Measurements from ENCODE around the gene AMDHD1.
"Not testable (repeated sequence)": the region's sequence is repeated elsewhere in the genome, so short reads cannot be mapped to it uniquely, and the experiment has no call there.

Gene AMDHD1

GRCh38 chr12:95962222-95962621 lies 19.1 kb downstream of the AMDHD1 start:
- in situ Hi-C loops (cut with MboI; ENCODE audit: low sequenced_read_pairs): no loop called here

DNA sequence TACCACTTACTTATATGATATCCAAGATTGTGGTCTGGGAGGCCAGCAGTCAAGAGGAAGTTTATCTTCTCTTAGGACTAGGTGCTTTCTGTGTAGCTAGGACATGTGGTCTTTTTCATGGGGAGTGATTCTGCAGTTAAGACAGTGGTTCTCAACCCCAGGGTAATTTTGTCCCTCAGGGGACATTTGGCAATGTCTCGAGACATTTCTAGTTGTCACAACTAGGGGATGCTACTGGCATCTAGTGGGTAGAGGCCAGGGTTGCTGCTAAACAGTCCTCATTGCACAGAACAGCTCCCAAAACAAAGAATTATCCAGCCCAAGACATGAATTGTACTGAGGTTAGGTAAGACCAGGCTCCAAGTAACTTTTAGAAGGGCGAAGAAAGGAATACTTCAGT lies 20.0 kb downstream of the AMDHD1 start:
- in situ Hi-C loops (cut with MboI; ENCODE audit: low sequenced_read_pairs): no loop called here

- in situ Hi-C loops (cut with MboI; ENCODE audit: low sequenced_read_pairs): no loop called here
Observed at GRCh38 chr12:95966287-95966870, 23.2 kb downstream of the AMDHD1 start.

DNA sequence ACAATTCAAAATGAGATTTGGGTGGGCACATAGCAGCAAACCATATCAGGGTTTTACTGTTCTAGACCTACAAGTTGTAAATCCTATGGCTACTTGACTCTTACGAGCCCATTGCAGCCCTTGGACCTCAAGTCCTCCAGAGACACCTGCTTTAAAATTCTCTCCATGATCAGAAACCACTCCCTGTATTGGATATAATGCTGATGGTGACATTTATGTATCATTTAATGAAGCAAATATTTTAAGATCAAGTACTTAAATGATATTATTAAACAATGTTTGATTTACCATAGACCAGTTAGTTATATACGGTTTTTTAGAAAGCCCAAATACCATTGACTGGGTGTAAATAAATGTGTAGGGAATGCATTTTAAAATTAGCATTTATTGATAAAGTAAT lies 24.2 kb downstream of the AMDHD1 start:
- in situ Hi-C loops (cut with MboI; ENCODE audit: low sequenced_read_pairs): no loop called here

- in situ Hi-C loops (cut with MboI; ENCODE audit: low sequenced_read_pairs): not testable (repeated sequence)
Observed at GRCh38 chr12:95969116-95969515, 26.0 kb downstream of the AMDHD1 start.

- in situ Hi-C loops (cut with MboI; ENCODE audit: low sequenced_read_pairs): no loop called here
Observed at GRCh38 chr12:95970905-95971304, 27.8 kb downstream of the AMDHD1 start.

- in situ Hi-C loops (cut with MboI; ENCODE audit: low sequenced_read_pairs): no loop called here
Observed at GRCh38 chr12:95972832-95973456, 29.8 kb downstream of the AMDHD1 start.

- in situ Hi-C loops (cut with MboI; ENCODE audit: low sequenced_read_pairs): no loop called here
Observed at GRCh38 chr12:95974358-95974757, 31.2 kb downstream of the AMDHD1 start.

- in situ Hi-C loops (cut with MboI; ENCODE audit: low sequenced_read_pairs): no loop called here
Observed at GRCh38 chr12:95975491-95975890, 32.4 kb downstream of the AMDHD1 start.

GRCh38 chr12:95976416-95976832 lies 33.3 kb downstream of the AMDHD1 start:
- in situ Hi-C loops (cut with MboI; ENCODE audit: low sequenced_read_pairs): no loop called here

DNA sequence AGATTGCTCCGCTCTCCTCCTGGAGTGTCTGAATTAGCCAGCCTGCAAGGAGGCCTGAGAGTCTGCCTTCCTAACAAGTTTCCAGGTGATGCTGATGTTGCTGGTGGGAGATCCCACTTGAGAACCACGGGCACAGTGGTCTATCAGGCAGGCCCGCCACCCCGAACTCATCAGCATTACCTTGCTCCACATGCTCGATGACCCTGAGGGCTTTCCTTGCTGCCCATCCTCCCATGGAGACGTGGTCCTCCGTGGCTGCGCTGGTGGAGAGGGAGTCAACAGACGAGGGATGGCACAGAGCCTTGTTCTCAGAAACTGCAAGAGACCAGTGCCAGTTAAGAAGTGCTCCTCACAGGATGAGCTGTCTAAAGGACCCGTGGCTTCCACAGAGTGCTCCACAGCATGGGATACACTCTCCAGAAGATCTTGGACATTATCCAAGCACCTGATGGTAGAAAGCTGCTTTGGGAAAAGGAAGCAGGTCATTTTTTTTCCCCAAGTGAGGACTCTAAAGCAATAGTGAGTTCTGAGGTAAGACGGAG lies 34.7 kb downstream of the AMDHD1 start:
- in situ Hi-C loops (cut with MboI; ENCODE audit: low sequenced_read_pairs): no loop called here

GRCh38 chr12:95978351-95978750 lies 35.2 kb downstream of the AMDHD1 start:
- in situ Hi-C loops (cut with MboI; ENCODE audit: low sequenced_read_pairs): no loop called here

DNA sequence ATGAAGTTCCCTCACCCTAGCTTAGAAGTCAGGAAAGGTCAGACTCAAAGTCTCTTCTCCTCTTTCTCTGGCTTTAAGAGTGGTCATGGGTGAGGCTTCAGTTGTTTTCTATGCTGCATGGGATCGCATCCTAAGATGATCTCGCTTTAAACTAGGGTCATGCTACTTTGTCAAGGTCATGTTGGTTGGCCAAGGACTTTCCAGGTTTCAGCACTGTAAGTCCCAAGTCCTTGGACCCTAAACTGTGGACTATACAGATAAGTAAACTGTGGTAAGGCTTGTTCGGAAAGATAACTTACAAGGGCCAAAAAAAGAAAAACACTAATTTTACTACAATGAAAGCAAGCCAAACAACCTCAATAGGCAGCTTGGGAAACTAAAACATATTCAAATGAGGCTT lies 35.6 kb downstream of the AMDHD1 start:
- in situ Hi-C loops (cut with MboI; ENCODE audit: low sequenced_read_pairs): no loop called here

DNA sequence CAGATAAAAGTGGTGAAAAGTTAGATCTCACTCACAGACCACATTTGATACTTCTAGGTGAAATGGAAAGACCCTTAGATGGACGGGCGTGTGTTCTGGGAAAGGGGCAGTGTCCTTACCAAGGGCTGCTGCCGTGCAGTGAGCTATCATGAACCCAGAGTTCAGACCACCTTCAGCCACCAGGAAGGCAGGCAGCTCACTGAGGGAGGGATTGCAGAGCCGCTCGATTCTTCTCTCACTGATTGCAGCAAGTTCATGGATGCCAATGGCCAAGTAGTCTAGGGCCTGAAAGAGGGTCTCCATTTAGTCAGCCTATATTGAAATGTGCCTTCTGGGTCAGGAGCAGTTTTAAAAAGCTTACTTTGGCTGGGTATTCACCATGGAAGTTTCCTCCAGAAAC lies 37.3 kb downstream of the AMDHD1 start:
- in situ Hi-C loops (cut with MboI; ENCODE audit: low sequenced_read_pairs): no loop called here

DNA sequence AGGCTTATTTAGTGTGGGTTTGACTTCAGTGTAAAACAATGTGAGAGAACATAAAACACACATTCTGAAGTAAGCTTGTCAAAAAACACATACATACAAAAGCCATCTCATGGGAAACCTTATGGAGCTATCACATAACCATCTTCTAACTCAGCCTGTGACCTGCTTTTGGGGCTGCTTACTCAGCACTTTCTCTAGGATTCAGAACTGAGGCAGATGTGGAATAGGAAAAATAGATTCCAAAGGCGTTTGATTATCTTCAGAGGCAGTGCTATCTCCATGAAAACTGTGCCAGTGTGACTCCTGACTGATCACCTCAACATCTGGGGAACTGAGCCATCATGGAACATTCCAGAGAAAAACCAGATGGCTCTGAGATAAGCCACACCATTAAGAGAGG lies 39.5 kb downstream of the AMDHD1 start:
- in situ Hi-C loops (cut with MboI; ENCODE audit: low sequenced_read_pairs): no loop called here

- in situ Hi-C loops (cut with MboI; ENCODE audit: low sequenced_read_pairs): no loop called here
Observed at GRCh38 chr12:95984682-95985081, 41.6 kb downstream of the AMDHD1 start.

DNA sequence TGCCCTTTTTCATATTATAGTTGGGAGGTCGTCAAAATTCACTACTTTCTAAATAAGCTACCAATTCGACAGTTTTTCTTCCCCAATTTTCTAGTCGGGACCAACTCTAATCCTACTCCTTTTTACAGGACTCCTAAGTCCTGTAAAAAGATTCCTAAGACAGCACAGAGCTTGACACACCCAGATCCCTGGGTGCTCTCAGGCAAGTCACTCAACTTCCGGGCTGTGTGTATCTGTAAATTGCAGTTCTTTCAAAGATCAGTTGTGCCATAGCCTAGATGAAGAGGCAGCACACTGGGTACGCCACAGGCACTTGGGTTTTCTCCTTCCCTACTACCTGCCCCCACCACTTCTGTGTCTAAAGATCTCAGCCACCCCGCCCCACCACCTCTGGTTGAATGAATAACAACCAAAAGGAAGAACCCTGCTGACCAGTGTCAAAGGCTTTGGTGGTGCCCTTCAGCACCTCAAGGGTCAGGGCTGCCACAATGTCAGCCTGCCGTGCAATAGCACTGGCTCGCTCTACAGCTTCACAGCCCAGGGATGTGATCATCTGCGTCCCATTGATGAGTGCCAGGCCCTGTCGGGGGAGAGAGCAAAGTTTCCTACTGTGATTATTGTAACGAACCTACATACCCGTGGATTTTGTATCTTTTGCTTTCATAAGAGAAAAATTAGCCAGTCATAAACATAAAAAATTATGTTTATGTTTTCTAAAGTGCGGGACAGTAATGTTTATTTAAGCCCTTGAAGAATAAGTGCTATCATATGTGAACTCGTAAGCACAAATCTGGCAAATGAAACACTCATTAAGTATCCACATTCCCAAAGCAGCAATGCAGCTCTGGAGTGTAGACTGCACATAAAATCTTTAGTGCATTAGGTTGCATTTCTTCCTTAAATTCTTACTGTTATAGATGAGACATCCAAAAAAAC lies 43.8 kb downstream of the AMDHD1 start:
- in situ Hi-C loops (cut with MboI; ENCODE audit: low sequenced_read_pairs): no loop called here

DNA sequence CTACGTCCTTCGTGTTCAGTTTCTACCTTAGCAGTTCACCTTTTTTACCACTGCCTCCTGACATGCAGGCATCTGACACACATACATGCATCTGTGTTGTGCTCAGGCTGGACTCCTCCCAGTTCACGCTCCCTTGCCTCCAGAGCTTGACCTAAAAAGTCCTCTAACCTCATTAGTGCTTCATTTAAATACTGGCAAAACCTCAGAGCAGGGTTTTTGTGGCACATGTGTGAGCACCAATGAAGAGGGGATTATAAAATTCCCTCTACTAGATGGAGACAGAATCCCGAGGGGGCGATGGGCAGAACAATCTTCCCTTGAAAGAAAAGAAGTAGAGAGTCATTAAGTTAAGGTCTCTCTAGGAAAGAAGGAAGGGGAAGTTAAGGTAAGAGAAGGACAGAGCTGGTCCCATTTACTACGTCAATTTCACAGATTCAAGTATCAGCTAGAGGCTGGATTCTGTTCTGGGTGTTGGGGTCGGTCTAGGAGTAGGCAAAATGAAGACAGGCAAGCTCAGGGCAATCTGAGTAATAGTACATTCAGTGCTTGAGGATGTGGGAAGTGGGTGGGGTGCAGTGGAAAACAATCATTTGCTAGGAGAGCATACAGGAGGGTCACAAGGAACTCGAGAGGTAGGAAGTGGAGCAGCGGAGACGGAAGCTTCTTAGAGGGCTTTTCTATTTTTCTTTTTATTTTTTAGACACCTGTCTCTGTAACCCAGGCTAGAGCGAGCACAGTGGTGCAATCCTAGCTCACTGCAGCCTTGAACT lies 45.6 kb downstream of the AMDHD1 start:
- in situ Hi-C loops (cut with MboI; ENCODE audit: low sequenced_read_pairs): no loop called here

DNA sequence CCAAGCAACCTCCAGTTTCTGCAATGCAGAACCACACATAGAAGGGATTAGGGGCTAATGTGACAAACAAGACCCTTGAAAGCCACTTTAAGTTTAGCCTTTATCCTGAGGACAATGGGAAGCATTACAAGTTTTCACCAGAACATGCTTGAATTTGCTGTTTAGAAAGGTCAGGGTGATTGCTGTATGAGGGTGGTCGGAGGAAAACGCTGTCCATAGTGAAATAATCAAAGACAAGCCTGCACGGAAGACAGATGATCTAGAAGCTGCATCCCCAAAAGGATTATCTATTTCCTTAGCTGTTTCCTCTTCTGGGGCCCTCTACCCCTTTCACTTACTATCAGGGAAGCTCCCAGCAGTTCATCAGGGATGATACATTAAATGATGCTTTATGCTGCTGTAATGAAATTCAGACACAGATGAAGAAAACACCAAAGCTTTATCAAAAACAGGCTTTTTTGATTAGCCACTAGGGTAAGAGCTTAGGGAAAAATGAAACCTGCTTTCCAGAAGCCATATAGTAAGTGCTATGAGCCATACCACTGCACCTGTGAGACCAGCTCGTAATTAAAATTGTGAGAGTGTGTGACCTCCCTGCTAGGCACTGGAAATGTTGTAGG lies 46.5 kb downstream of the AMDHD1 start:
- in situ Hi-C loops (cut with MboI; ENCODE audit: low sequenced_read_pairs): no loop called here

DNA sequence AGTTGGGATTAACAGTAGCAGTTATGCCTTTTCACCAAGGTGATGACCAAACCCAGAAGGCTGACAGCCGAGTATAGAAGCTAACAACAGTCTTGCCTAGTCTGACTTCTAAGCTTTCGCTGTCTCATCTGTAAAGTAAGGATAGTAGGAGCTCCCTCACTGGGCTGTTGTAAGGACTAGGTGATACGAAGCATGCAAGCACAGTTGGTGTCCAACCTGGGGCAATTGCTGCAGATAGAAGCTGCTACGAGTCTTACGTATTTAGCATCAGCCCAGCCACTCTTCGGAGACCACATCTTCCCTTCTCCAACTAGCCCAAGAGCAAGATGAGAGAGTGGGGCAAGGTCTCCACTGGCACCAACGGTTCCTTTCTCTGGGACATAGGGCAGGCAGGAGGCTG lies 47.0 kb downstream of the AMDHD1 start:
- in situ Hi-C loops (cut with MboI; ENCODE audit: low sequenced_read_pairs): no loop called here
